HG03558 (cell line): ENCODE results near the gene RBCK1.
"Not testable (repeated sequence)": the region's sequence is repeated elsewhere in the genome, so short reads cannot be mapped to it uniquely, and the experiment has no call there.

ENCODE experiments used
- ATAC-seq: cut with Tn5 transposase; IDR thresholded peaks from one replicate; pipeline ENCODE4 v1.9.1; 2021; ENCODE audit warnings: moderate number of reproducible peaks; ENCODE audit not compliant: unreplicated experiment; ENCODE audit errors: extremely low read depth

Gene RBCK1

GRCh38 chr20:433300-433975 is 25.3 kb downstream of the RBCK1 start:
- ATAC-seq: peak; percentile 80

- ATAC-seq: no peak
Measured at GRCh38 chr20:434221-434620, 26.1 kb downstream of the RBCK1 start.

GRCh38 chr20:434661-435419 is 26.7 kb downstream of the RBCK1 start:
- no peak for ATAC-seq

- no peak for ATAC-seq
Measured at GRCh38 chr20:435558-435957, 27.5 kb downstream of the RBCK1 start.

- no peak for ATAC-seq
Measured at GRCh38 chr20:436476-436875, 28.4 kb downstream of the RBCK1 start.

- ATAC-seq: no peak
Measured at GRCh38 chr20:437787-438486, 29.8 kb downstream of the RBCK1 start.

- no peak for ATAC-seq
Measured at GRCh38 chr20:438571-439469, 30.7 kb downstream of the RBCK1 start.

- no peak for ATAC-seq
Measured at GRCh38 chr20:440148-440547, 32.0 kb downstream of the RBCK1 start.

GRCh38 chr20:440636-441035 is 32.5 kb downstream of the RBCK1 start:
- ATAC-seq: no peak

- ATAC-seq: no peak
Measured at GRCh38 chr20:443223-443775, 35.2 kb downstream of the RBCK1 start.

- ATAC-seq: no peak
Measured at GRCh38 chr20:444117-444516, 36.0 kb downstream of the RBCK1 start.

- ATAC-seq: no peak
Measured at GRCh38 chr20:444862-445426, 36.8 kb downstream of the RBCK1 start.

GRCh38 chr20:445514-446336 is 37.6 kb downstream of the RBCK1 start:
- ATAC-seq: no peak

GRCh38 chr20:452021-452420 is 43.9 kb downstream of the RBCK1 start:
- not testable (repeated sequence) for ATAC-seq

GRCh38 chr20:454951-455350 is 46.9 kb downstream of the RBCK1 start:
- no peak for ATAC-seq

- no peak for ATAC-seq
Measured at GRCh38 chr20:458776-459175, 50.7 kb downstream of the RBCK1 start.

GRCh38 chr20:460180-460579 is 52.1 kb downstream of the RBCK1 start:
- ATAC-seq: no peak

- no peak for ATAC-seq
Measured at GRCh38 chr20:460707-461106, 52.6 kb downstream of the RBCK1 start.
